C4-2B (cell line): ENCODE measurements around the gene ZNF609.

ENCODE experiments used
- CTCF ChIP-seq: fragments of 450-650 bp; conservative IDR thresholded peaks from 2 replicates; pipeline ENCODE4 v1.5.1; 2017; ENCODE audit warnings: mild to moderate bottlenecking
- ZFX ChIP-seq: fragments of 450-650 bp; IDR thresholded peaks from 2 replicates; pipeline ENCODE4 v1.6.1; 2017

GRCh38 chr15:64717130-64717529 lies 256.8 kb downstream of the ZNF609 start:
- TF ChIP-seq CTCF (no peak), ZFX (no peak)
